HPDE6-E6E7 (cell line): ENCODE measurements around the gene AK4.
"Not testable (repeated sequence)": the region's sequence is repeated elsewhere in the genome, so short reads cannot be mapped to it uniquely, and the experiment has no call there.

Experiments
- DNase-seq: peaks from one replicate; pipeline ENCODE4 v3.0.0; 2011; ENCODE audit warnings: missing footprints; ENCODE audit errors: extremely low spot score

Gene AK4

DNA sequence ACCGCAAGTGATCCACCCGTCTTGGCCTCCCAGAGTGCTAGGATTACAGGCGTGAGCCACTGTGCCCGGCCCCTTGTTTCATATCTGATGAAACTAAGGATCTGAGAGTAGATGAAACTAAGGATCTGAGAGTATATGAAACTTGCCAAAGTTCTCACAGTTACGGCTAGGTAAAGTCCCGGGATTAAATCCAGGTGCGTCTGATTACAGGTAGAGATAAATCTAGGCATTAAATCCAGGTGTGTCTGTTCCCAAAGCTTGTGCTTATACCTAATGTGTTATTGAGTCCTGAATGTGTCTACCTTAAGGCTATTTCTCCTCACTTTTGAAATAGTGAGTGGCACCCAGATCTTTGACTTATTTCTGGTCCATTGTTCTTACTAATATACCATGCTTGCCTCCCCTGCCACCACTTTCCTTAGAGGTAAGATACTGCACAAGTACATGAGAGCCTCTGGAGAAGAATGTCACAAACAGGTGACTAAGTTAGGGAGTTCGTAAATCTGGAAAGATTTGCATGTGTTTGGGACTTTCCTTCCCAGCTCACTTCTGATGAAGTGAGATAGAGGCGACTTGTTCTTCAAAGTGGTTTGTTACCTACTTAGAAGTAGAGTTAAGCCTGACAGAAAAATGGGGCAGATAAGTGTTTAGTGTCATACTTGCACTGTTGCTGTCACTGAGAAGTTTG lies 66.5 kb downstream of the AK4 start:
- no peak for DNase-seq

DNA sequence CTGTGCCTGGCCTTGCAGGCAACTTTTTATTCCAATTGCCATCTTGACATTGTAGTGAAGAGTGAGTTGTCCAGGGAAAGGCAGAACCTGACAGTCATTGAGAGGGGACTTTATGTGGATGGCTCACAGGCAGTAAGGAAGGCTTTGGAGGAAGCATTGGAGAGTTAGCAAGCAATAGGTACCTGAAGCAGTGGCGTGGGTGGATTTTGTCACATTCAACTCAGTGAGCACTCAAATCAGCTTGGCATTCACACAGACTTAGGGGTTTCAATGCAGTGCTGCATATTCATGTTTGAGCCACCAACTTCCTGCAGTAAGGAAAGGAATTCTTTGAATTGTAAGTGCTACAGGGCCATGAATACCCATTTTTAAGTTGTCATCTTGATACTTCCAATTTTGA lies 69.0 kb downstream of the AK4 start:
- no peak for DNase-seq

DNA sequence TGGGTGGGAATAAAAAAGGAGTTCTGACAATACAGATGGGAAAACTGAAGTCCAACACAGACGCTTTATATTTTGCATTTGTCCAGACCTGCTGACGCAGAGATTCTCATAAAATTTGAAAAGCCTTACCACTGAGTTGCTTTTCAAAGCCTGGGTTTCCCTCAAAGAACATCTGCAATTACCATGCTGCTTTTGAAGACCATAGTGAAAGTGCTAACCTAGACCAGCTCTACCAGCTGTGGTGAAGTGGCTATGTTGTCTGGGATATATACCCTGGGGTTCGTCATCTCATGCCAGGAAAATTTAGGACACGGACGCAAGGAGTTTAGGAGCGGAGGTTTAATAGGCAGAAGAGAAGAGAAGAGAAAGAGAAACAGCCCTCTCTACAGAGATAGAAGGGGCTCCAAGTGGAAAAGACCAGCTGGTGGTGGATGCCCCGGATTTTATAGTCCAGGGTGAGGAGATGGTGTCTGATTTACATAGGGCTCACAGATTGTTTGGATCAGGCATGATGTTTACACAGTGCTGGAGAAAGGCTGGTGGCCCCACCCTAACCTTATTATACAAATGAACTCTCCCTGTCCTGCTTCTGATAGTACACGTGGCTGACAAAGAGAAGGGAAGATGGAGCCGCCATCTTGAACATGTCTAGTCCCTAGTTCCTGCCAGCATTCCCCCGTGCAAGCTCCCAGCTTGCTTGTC lies 73.8 kb downstream of the AK4 start:
- no peak for DNase-seq

DNA sequence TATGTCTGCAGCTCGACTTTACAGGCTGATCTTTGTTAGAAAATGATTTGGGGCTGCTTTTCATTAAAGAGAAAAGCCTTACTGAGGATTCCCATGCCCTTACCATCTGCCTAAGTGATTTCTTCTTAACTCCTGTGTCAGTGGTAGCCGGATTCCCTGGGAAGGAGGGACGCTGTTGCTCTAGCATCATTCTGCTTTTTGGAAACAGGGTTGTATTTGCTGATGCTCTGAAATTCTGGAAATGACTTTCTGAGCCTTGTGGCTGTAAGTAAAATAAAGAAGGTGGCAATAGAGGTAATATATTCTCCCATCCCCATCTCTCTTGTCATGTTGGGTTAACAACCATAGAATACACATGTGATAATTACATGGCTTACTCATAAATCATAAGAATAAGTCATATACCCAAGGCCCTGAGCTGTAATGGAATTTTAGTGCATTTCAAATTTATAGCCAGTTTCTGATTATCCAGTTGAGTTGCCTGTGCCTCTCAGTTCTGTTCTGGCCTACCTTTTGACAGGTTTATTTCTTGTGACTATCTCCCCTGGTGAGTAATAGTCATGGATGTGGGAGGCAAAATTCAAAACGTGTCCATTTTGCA lies 74.4 kb downstream of the AK4 start:
- DNase-seq = no peak

DNA sequence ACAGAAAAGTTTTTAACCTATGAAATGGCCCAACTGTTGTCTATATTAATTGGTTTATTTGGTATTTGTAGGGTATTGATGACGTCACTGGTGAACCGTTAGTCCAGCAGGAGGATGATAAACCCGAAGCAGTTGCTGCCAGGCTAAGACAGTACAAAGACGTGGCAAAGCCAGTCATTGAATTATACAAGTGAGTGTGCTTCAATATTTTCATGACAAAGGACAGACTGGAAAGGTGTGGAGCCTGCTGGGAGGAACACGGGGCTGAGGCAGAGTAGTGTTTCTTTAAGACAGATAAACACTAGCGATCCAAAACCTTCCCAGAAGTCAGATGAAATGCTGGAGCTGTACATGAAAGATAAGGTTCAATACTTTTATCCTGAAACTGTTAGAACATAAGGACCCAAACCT lies 76.7 kb downstream of the AK4 start:
- DNase-seq = no peak

DNA sequence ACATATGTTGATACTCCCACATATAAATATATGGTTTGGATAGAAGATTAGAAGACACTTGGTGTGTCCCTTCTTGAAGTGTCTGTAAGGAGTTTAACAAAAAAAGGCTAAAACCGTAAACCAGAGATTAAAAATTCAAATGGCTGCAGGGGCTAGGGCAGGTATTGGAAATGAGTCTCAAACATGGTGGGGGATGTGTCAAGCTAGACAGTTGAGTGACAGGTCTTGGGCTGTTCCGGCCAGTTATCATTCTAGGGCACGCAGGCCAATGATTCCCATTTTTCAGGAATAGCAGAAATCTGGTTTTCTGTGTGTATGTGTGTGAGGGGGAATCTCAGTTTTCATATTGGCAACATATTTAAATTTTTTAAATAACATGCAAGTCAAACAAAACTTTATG lies 77.2 kb downstream of the AK4 start:
- DNase-seq = no peak

DNA sequence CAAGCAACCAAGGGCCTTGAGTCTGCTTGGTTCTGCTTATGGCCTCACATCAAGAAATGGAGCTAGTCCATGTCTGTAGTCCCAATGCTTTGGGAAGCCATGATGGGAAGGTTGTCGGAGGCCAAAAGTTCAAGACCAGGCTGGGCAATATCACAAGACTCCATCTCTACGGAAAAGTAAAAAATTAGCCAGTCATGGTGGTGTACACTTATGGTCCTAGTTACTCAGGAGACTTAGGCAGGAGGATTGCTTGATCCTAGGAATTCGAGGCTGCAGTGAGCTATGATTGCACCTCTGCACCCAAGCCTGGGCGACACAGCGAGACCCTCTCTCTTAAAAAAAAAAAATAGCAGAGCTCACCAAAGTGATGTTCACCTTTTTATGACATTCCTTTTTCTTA lies 81.2 kb downstream of the AK4 start:
- DNase-seq = no peak

DNA sequence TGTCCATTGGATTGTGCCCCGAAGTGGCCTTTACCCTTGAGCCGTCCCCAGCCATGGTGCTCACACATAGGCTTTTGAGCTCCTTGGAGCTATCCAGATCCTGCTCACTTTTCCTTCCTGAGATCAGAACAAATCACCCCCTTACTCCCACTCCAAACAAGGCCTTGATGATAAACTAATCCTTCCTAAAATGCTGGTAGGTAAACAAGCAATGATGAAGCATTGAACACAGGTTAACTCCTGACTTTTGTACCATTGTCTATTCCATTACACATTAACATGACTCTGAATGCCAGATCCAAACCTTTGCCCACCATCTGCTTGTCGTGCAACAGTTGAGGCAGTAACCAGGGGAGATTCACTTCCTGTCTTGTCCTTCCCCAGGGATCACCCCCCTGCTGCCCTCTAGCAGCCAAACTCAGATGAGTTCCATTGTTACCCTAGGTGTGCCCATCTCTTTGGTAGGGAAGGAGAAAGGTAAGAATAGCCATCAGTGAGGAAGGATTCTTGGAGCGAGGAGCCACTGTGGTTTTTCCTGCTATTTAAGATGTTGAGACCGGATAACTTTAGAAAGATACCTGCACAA lies 81.8 kb downstream of the AK4 start:
- DNase-seq = no peak

DNA sequence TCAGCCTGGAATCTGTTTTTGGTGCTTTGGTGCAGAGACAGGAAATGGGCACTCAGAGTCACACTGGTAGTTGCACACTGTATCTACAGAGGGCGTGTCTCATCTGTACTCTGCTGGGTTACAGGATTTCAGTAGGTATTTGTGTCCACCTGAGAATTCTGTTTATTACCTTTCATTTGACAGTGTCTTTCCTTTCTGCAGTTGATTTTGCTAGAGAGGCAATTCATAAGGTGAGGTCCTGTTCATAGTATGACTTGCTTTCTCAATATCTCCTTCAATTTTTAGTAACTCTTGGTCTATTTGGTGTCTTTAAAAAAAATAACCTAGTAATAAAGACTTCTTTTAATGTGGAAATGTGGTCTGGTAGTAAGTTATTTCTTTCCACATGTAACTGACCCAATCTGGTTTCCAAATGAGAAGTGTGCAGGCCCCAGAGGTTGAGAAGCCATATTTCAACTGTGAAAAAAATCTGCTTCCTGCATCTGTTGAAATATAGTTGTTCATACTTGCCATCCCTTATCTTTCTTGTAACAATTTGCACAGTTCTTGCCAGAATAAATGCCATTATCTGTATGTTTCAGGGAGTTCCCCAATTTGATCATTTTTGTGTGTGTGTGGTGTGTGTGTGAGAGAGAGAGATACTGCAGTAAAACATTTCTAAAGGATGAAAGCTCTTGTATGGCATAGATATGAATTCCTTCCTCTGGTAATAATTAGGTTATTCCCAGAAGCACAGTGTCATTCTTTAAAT lies 82.9 kb downstream of the AK4 start:
- DNase-seq = no peak

DNA sequence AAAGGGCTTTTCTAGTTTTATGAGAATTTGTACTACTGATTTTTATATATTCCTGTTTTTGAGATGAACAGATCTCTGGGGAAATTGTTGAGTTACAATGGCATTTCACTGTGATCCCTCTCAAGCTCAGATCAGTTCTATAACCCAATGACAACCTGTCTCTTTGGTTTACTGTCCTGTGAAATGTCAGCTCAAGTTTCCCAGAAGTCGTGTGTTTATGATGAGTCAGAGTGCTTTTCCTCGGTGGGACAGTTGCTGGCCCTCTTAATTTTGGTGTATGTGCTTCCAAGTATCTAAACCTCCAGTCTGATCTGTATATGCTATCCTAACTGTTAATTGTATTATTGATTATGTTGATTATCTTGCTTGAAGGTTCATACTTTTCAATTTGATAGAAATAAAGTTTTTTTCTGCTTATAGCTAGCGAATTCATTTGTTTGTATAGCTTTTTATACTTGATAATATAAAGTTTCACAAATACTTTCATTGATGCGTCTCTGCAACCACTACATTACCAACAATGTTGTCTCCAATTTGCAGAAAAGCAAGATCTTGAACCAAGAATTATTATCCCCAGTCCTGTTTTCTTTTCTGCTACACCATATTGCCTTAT lies 83.8 kb downstream of the AK4 start:
- DNase-seq = no peak

DNA sequence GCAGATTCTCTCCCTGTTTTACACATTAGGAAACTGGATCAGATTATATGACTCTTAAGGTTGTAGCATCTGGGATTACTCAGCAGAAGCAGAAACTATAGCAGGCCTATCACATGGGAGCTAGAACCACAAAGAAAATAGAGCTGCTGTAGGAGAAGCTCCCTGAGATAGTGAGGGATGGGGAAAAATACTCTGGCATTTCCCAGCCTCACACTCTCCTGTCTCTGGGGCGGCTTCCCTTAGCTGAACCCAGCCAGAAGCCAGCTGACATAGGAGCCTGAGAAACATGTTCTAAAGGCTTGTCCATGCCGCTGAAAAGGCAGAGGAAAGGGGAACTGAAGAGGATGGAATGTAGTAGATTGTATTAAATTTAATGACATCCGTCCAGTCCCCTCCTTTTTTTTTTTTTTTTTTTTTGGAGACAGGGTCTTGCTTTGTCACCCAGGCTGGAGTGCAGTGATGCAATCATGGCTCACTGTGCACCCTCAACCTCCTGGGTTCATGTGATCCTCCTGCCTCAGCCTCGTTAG lies 84.5 kb downstream of the AK4 start:
- DNase-seq = no peak

DNA sequence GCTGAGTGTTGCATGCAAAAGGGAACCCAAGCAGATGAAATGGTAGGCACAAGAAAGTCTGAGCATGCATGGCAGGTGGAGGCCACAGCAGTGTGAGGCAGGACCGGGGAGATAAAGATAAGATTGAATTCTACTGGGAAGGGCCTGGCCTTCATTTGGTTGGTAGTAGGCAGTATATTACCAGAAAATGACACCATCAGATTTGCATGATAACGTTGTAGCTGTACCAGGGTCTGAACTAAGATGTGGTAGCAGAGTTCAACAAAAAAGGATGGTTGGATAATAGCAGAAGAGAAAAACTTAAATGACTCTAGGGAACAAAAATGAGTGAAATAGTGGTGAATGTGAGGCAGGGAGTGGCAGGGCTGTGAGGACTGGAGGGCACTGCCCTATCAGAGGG lies 85.8 kb downstream of the AK4 start:
- no peak for DNase-seq

DNA sequence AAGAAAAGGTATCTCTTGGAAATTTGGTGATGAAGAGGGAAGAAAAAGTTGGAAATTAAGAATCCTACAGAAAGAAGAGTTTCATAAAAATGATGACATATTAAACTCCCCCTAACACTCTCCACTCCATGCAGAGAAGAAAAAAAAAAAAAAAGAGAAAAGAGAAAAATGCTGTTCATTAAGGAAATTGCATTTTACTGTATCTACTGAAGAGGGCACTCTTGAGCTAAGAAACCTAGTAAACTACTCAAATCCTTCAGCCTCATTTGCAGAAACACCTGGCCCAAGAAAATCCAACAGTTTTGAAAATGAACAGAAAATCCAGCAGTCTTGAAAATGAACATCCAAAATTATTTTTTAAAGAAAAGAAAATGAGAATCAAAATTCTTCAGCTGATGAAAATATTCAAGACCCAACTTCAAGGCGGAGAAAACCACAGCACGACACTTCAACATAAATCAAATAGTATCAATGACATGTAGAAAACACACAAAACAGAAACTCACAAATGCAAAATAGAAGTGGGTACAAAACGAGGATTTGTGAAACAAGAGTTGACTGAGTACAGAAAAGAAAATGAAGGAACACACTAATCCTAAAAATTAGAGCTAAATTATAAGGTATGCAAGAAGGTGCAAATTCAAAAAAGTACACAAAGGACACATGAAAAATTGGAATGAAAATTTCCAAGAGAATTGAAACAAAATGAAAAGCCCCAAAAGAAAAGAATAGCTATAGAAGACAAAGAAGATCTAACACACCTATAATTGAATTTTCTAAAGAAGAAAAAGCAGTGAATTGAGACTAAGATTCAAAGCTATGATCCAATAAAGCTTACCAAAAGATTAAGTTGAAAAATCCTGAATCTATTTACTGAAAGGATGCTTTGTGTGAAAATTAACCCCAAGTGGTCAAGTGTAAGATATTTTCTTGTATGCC lies 88.1 kb downstream of the AK4 start:
- no peak for DNase-seq

DNA sequence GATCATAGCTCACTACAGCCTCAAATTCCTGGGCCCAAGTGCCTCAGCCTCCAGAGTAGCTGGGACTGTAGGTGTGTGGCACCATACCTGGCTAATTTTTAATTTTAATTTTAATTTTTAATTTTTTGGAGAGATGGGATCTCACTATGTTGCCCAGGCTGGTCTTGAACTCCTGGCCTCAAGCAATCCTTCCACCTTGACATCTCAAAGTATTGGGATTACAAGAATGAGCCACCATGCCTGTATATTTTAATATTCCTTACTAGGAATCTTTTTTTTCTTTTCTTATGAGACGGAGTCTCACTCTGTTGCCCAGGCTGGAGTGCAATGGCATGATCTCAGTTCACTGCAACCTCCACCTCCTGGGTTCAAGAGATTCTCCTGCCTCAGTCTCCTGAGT lies 89.1 kb downstream of the AK4 start:
- not testable (repeated sequence) for DNase-seq

DNA sequence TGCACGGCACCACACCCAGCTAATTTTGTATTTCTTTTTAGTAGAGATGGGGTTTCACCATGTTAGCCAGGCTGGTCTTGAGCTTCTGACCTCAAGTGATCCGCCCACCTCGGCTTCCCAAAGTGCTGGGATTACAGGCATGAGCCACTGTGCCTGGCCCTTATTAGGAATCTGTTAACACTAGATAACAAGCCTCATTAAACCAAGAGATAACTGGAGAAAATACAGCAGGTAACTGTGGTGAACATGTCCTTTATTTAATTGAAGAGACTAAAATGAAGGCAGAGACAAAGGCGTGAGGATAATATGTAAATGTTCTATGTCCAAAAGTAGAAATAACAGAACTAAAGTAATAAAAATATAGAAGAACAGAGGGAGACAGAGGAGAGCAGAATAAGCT lies 89.5 kb downstream of the AK4 start:
- DNase-seq = no peak

DNA sequence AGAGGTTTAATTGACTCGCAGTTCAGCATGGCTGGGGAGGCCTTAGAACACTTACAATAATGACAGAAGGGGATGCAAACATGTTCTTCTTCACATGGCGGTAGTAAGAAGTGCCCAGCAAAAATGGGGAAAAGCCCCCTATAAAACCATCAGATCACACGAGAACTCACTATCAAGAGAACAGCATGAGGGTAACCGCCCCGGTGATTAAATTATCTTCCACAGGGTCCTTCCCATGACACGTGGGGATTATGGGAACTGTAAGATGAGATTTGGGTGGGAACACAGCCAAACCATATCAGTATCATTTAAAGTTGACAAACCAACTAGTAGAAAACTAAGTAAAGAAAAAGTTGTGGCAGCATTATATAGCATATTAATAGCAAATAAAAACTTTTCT lies 90.0 kb downstream of the AK4 start:
- DNase-seq = no peak

DNA sequence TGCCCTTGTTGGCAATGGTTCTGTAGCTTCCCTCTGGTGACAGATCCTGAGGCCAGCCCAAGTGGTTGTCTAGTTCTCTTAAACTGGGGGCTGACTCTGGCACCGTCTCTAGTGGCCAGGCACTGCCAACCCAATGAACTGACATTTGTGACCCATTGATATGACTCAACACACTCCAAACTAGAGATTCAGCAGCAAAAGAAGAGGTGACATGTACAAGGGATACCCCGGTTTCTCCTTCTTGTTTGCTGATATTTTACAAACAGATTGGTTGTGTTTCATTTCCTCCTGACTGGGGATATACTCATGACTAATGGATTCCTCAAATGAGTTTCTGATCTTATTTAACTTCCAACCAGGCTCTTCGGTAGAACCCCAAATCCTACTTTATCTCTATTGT lies 95.5 kb downstream of the AK4 start:
- DNase-seq = no peak

DNA sequence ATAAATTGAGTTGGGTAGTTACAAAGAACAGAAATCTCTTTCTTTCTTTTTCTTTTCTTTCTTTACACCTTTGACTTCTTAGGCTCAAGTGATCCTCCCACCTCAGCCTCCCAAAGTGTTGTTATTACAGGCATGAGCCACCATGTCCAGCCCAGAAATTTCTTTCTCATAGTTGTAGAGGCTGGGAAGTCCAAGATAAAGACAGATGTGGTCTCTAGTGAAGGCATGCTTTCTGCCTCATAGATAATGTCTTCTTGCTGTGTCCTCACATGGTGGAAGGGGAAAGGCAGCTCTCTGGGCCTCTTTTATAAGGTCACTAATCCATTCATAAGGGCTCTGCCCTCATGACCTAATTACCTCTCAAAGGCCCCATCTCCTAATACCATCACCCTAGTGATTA lies 97.3 kb downstream of the AK4 start:
- no peak for DNase-seq

DNA sequence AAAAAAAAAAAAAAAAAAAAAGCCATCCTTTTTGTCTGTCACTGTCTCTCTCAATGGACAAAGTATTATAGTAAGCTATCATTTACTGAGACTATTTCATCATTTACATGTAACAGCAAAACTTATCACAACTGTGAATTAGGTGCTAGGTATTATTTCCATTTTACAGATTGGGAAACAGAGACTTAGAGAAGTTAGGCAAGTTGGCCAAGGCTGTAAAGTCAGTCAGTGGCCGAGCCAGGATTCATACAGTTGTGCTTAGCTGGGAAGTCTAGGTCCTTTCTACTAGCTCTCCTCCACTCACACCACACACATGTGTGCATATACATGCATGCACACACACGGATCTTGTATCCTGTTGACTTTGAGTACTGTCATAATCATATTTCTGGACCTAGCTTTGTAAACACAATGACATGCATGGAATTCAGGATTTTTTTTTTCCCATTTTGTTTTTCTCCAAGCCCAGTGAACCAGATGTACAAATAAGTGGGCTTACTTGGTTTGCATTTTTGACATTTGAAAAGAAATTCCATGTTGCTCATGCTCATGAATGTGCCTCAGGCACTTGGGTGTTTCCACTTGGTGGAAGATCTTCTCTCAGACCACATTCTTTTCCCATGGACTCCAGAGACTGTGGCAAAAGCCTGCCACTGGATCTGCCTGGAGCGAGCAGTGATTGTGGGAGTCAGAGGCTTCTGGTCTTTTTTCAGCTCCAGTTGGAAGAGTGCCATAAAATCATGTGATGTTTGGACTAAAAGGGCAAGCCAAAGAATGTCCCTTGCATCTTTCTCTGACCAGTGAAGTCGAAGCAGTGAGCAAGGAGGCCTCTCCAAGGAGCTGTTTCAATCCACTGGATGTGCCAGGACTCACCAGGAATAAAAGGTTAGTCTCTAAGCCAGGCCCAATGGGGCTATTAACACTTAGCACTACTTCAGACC lies 99.7 kb downstream of the AK4 start:
- no peak for DNase-seq
